K562 (cell line): Measurements from ENCODE around the gene TBX19. TPM values are rescaled to one million over a fixed set of nuclear protein-coding genes. Genes with fewer than 3 reads are reported as not detected.
A peak's percentile ranks its signal among the peaks of the same experiment; 100 is the strongest.

ENCODE experiments used
- BCLAF1 ChIP-seq, 2 experiments: fragments of 450-650 bp in 1 of 2; IDR thresholded peaks; 2 replicates each; pipeline ENCODE4 v1.6.1; 2011 to 2017; ENCODE audit warnings: low read depth in 2 of 2, antibody characterized with exemption in 1 of 2, borderline replicate concordance in 1 of 2, low read length in 1 of 2, mild to moderate bottlenecking in 1 of 2, mixed read lengths in 1 of 2; ENCODE audit not compliant: control insufficient read depth in 1 of 2
- BDP1 ChIP-seq: IDR thresholded peaks from 3 replicates; pipeline ENCODE4 v1.6.1; 2011; ENCODE audit not compliant: insufficient read length, insufficient read depth
- FOXK2 ChIP-seq, 2 experiments: fragments of 450-650 bp; IDR thresholded peaks in 1 of 2; conservative IDR thresholded peaks in 1 of 2; 2 replicates each; pipeline ENCODE4 v1.6.1; 2016; ENCODE audit warnings: low read depth in 2 of 2, mild to moderate bottlenecking in 1 of 2
- MAFK ChIP-seq: IDR thresholded peaks from 2 replicates; pipeline ENCODE4 v1.6.1; 2011; ENCODE audit warnings: low read length, improper control_type of control experiment
- MBD2 ChIP-seq: sonication (generic); IDR thresholded peaks from 2 replicates; pipeline ENCODE4 v1.6.1; 2016; ENCODE audit warnings: low read depth, borderline replicate concordance
- MYNN ChIP-seq, 2 experiments: sonication (generic); formaldehyde crosslinking in 1 of 2; IDR thresholded peaks; 2 replicates each; pipeline versions ENCODE4 v1.5.0 to v1.6.1; 2016 to 2020; ENCODE audit warnings: antibody characterized with exemption in 1 of 2, missing genetic modification reagents in 1 of 2
- NEUROD1 ChIP-seq: fragments of 150-350 bp; IDR thresholded peaks from 2 replicates; pipeline ENCODE4 v1.6.1; 2014; ENCODE audit warnings: borderline replicate concordance, low read length, low read depth; ENCODE audit not compliant: partially characterized antibody
- NR0B1 ChIP-seq: fragments of 450-650 bp; IDR thresholded peaks from one replicate; pipeline ENCODE4 v1.6.1; 2018; ENCODE audit warnings: mild to moderate bottlenecking, moderate library complexity; ENCODE audit not compliant: partially characterized antibody
- PCBP2 ChIP-seq: fragments of 200-400 bp; formaldehyde crosslinking; IDR thresholded peaks from 2 replicates; pipeline ENCODE4 v1.6.1; 2018; ENCODE audit warnings: low read length, low read depth, mild to moderate bottlenecking, moderate library complexity; ENCODE audit not compliant: poor library complexity, severe bottlenecking
- PRDM10 ChIP-seq: fragments of 450-650 bp; IDR thresholded peaks from 2 replicates; pipeline ENCODE4 v1.6.1; 2018; ENCODE audit not compliant: partially characterized antibody
- TFAP4 ChIP-seq: sonication (generic); formaldehyde crosslinking; IDR thresholded peaks from 2 replicates; pipeline ENCODE4 v1.8.0; 2022; ENCODE audit warnings: missing genetic modification reagents, mild to moderate bottlenecking, moderate library complexity, borderline replicate concordance
- USF2 ChIP-seq: sonication (generic); formaldehyde crosslinking; IDR thresholded peaks from 2 replicates; pipeline ENCODE4 v1.5.0; 2020; ENCODE audit warnings: missing genetic modification reagents
- WHSC1 ChIP-seq: IDR thresholded peaks from one replicate; pipeline ENCODE4 v1.6.1; 2012; ENCODE audit warnings: low read length, control low read depth, inconsistent platforms
- ZNF239 ChIP-seq: fragments of 250-450 bp; sonication (Bioruptor Pico); IDR thresholded peaks from 2 replicates; pipeline ENCODE4 v1.4.0; 2020; ENCODE audit warnings: mild to moderate bottlenecking
- ZNF324 ChIP-seq: fragments of 250-450 bp; sonication (Bioruptor Pico); IDR thresholded peaks from 2 replicates; pipeline ENCODE4 v1.4.0; 2020; ENCODE audit warnings: mild to moderate bottlenecking
- polyA plus RNA-seq, 8 experiments: library from polyadenylated mRNA; depleted of rRNA in 4 of 8; stranded (reverse) in 5 of 8; unstranded in 3 of 8; fragments of >200 nt; fragmentation: Nextera tagmentation in 2 of 8; fragmentation: Illumina TruSeq in 1 of 8; extraction: Ambion mirVana in 2 of 8; extraction: Trizol in 1 of 8; gene quantifications; 2 replicates each; pipeline versions ENCODE4 v1.2.1 to v1.2.3, GENCODE V29; 2011 to 2014; ENCODE audit warnings: inconsistent platforms in 1 of 8, missing spikeins in 1 of 8
- total RNA-seq, 7 experiments: library from RNA; depleted of rRNA in 6 of 7; stranded (reverse); fragments of >200 nt in 6 of 7; fragmentation: Illumina TruSeq in 2 of 7; extraction: Trizol in 2 of 7; gene quantifications; 2 replicates each; pipeline versions ENCODE4 v1.2.1 to v1.2.3, GENCODE V29; 2011 to 2021; ENCODE audit warnings: low replicate concordance in 1 of 7

TBX19 gene
- total and polyA plus RNA-seq, 9 of the 15 experiments (the other 6 are each of a cell fraction or from before 2014, with no cell fraction given): 0.32 to 3.1 (median 0.95) TPM

- TF ChIP-seq NR0B1 (no peak), MAFK (peak; percentile 83), PCBP2 (no peak), MBD2 (no peak), ZNF324 (CRISPR knock-in tag) (no peak), MYNN (IDR thresholded peaks at IDR 0.05) (no peak), MYNN (CRISPR knock-in tag; IDR thresholded peaks at IDR 0.05) (no peak), BCLAF1 (IDR thresholded peaks at IDR 0.05; ENCODE audit: borderline replicate concordance in 1 of 2, control insufficient read depth in 1 of 2, low read depth in 2 of 2, low read length in 1 of 2) (no peak), FOXK2 (conservative IDR thresholded peaks at IDR 0.05 in 1 of 2, IDR thresholded peaks at IDR 0.05 in 1 of 2; ENCODE audit: low read depth in 2 of 2) (peak in 1 of 2 experiments; percentile 47; a peak in 3 of 4 replicates), ZNF239 (CRISPR knock-in tag) (no peak), USF2 (no peak), TFAP4 (no peak), BDP1 (no peak), PRDM10 (peak; percentile 44), NEUROD1 (no peak), WHSC1 (no peak)
These were observed 6.6 kb downstream of the TBX19 start (continued) for GRCh38 chr1:168287237-168287664.
